Dedifferentiated amniotic fluid mesenchymal stem cell (primary cell): ENCODE measurements around the gene POPDC2.

Experiments
- DNase-seq: peaks from one replicate; pipeline ENCODE4 v3.0.0-alpha.2; 2016; ENCODE audit errors: extremely low spot score

Gene POPDC2

DNA sequence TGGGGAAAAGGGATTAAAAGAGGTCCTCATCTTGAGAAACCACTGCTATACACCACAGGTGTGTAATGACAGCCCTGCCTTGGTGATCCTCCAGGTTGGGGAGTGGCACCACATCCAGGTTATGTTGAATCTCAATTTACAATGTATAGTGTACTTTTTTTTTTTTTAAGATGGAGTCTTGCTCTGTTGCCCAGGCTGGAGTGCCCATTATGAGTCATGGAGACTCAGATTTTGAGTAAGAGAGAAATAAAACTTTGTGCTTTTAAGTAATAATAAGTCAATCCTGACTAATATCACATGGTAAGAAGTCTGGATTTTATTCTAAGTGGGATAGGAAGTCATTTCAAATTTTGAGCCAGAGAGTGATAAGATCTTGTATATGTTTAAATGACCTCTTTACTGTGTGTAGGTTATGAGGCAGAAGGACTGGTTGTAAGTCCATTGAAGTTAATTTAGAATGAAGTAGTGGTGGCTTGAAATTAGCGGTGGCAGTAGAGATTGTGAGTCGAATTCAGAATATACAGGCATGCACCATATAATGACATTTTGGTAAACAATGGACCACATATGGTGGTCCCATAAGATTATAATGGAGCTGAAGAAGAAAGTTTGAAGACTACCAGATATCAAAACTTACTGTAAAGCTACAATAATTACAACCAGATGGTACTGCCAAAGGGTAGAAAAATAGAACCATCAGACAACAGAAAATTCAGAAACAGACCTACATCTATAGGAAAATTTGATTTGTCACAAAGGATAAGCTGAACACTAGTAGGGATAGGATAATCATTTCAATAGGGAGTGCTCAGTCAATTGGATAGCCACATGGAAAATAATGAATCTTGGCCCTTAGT is 20.7 kb downstream of the POPDC2 start:
- no peak for DNase-seq

DNA sequence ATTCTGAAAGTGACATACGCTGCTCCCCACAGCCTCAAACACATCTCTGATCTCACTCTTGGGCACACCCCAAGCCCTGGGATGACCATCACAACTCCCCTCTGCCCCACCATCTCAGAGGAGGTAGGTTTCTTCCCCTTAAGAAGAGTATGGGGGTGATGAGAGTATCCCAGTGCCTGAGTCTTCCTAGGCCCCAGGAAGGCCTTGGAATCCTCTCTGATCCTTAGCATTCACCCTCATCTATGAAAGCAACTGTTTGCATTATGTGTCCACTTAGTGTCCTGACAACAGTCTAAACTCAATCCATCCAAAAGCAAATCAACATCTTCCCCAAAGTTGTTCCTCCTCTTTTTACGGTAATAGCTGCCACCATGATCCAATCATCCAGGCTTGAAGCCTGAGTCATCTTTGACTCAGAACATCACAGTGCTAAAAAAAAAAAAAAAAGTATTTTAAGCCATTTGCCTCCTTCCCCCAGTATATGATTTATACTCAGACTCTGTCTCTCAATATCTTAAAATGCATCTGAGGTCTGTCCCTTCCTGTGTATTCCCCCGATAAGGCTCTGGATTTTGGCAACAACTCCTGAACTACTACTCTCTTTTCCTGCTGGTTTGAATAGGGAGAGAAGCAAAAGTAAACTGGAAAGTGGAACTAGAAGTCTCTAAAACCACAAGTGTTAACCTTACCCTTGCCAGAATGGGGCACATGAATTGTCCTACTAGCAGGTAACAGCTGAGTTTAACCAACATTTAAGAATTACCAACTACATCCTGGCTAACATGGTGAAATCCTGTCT is 22.5 kb downstream of the POPDC2 start:
- DNase-seq, result peak; percentile 55

DNA sequence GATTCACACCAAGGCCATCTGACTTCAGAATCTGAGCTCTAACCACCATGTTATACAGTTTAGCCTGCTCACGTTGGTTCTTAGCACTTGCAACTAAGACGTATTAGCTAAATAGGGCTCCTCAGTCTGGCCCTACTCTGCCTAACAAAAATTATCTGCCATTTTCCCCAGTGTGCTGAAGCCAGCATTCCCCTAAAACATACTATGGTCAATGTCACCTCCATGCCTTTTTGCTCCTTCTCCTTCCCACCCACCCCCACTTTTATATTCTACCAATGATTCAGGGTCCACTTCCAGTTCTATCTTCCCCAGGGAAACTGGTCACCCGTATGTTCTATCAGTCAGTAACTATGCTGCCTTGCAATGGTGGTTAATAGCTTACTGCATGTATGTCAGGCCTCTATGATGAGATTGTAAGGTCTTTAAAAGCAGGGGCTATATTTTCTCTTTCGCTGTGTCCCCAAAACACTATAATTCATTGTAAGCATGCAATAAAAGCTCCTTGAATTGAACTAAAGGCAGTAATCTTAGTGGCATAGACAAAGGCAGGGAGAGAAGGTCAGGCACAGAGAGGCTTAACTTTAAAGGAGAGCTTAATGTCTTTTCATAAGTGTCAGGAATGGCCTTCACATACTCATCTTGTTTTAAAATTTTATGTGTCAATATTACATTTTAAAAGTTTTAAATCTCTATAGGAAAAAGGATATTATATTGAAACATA is 23.3 kb downstream of the POPDC2 start:
- no peak for DNase-seq

DNA sequence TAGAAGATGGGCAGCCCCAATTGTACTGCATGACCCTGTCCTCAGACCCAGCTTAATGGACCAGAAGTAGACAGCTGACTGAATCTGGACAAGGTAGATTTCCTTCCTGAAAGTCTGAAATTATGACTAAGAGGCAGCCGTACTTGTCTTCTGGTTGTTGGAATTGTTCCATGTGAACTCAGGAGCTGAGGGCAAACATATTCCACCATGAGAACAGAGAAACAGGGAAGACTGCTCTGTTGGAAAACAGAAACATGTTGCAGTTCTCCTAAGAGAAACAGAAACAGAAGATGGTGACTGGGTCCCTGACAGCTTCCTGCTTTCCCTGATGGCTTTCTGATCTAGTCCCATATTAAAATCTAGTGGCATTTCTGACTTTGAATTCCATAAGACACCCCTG is 24.1 kb downstream of the POPDC2 start:
- no peak for DNase-seq

DNA sequence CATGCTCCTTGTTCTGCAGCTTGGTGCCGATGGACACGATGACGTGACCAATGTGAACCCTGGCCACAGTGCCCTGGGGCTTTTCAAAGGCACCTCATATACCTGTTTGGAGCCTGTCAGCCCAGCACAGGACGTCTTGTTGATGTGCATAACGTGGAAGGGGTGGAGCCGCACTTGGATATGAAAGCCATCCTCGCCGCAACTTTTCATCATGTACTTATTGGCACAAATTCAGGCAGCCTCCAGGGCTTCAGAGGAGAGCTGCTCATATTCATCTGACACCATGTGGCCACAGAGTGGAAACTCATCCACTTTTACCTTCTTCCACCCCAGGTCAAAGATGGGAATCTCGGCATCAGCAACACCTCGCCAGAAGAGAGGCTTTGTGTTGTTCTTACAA is 24.7 kb downstream of the POPDC2 start:
- DNase-seq, result no peak

DNA sequence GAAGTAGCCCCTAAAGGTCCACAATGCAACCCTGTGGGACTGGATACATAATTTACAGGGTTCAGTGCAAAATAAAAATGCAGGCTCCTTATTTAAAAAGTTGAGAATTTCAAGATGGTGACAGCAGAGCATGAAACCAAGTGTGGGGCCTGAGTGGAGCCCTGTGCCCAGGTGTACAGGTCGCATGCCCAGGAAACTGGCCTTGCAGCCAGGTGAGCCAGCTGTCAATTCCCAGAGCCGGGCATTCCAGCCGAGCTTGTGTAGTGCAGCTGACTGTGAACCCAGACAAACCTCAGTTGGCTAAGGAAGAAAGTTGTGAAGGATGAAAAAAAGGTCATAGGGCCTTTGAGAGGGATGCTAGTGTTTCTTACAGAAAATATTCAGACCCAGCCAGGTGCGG is 27.6 kb downstream of the POPDC2 start:
- no peak for DNase-seq

DNA sequence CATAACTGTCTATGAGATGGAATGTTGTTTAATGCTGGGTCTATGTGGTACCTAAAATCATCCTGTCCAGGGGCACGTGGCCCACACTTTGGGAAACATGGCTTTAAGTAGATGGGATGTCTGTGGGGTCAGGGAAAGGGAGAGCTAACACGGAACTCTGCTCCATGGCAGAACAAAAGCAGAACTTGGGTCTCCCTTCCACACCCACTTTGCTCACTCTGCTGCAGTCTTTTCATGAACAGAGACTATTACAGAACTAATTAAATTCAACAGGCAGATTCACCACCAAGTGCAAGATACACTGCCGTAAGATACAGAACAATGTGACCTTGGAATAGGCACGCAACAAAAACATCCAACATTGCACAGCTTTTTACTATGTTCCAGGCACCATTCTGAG is 28.2 kb downstream of the POPDC2 start:
- no peak for DNase-seq

DNA sequence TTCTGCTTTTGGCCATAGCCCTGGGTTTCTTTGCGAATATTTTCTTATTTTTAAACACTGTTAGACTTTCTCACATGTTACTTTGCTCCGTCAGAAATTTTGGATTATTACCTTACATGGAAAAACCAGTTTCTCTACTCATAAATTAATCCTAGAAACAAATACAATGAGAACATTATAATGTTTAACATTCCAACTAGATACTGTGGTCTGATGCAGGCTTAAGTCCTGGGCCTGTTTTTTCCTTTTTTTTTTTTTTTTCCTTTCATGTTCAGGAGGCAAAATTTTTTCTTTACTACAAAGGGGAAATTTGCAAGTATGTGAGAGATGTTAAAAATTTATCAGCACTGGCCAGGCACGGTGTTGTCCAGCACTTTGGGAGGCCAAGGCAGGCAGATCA is 28.9 kb downstream of the POPDC2 start:
- DNase-seq, result no peak

DNA sequence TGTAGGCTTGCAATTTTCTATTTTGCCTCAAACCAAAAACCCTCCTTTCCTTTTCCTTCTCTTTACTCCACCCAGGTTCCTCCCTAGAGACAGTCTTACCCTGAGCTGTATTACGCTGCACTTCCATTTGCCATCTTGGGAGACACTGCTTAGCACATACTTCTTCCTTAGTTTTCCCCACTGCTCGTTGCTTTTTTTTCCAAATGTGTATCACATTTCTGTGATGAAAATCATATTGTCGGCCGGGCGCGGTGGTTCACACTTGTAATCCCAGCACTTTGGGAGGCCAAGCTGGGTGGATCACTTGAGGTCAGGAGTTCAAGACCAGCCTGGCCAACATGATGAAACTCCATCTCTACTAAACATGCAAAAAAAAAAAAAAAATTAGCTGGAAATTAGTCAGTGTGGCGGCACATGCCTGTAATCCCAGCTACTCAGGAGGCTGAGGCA is 29.5 kb downstream of the POPDC2 start:
- DNase-seq, result no peak

DNA sequence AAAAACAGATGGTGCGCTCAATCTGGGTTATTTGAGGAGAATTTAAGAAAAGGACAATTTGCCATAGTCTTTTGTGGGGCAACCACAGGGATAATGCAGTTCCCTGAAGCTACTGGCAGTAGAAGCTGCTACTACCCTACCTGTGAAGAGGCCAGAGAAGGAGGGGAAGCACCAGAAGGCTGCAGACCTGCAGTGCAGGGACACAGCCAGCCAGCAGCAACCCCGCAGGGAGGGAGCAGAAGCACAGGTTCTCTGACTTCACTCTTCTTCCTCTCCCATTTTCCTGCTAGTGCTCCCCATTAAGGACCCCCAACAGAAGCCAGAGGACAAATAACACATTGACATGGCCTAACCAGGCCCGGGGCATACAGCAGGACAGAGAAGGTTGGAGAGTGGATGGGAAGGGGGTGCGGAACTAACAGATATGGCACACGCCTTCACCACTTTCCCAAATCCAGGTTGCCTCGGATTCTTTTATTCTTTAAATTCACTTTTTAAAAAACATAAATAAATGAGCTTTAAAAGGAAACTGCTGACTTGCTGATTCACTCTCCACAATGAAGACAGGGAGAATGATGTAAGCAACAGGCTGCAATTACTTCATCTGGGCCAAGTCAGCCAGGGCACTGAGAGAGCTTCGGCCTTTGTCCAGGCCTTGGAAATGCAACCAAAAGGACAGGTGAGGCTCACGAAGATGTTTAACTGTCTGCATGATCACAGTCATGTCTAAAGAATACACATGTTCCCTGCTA is 30.1 kb downstream of the POPDC2 start:
- peak; percentile 31 for DNase-seq

DNA sequence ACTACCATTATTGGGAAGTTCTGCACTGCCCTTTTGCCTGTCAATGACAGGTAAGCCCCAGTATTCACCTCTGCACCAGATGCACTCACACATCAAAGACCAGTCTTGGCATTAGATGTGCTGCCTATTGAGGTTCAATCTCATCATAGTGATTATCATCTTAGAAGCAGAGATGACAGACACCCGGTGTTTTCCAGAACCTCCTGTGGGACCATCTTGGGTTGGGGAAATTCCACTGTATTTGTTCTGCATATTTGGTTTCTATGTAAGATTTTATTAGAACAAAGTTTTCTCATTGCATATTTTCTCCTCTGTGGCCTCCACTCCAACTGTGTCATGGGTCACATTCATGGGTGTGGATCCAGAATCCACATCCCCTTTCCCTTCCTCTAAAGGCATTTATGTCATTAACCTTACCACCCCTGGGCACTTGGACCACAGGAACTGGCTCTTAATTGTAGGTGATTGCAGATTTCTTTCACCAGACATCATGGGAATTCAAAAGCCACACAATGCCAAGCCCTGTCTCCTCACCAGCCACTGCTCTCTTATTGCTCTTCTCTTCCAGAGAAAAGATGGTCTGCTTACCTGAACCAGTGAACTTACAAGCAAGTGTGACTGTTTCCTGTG is 31.5 kb downstream of the POPDC2 start:
- no peak for DNase-seq

DNA sequence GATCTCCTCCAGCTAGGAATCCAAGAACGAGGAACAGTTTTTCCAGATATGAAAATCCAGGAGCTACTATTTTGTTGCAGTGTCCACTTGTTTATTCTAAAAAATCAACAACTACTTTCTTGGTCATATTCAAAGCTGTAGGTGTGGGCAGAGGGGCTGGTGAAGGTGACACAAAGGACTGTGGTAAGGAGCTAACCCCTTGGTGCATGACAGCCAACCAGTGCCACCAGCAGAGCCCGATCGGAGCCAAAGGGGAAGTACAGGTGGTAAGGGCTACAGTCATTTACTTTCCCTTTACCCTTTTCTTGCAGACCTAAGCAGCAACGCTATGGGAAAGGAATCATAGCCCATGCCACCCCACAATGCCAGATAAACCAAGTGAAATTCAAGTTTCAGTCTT is 32.0 kb downstream of the POPDC2 start:
- DNase-seq, result no peak

DNA sequence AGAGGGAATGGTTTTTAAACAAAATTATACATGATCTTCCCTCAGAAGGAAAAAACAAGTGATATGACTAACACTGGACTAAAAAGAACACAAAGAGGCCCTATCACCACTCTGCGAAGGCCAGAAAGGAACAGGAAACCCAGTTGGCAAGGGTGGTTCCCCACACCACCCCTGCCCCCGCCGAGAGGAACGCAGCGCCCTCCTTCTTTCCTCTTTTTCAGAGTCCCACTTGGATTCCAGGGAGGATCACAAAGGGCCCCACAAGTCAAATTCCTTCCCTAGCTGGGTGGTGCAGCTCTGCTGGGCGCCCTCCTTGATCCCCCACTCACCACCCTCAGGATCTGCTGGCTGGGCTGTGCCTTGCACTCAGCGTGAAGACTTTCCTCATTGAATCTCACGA is 32.9 kb downstream of the POPDC2 start:
- DNase-seq, result no peak

DNA sequence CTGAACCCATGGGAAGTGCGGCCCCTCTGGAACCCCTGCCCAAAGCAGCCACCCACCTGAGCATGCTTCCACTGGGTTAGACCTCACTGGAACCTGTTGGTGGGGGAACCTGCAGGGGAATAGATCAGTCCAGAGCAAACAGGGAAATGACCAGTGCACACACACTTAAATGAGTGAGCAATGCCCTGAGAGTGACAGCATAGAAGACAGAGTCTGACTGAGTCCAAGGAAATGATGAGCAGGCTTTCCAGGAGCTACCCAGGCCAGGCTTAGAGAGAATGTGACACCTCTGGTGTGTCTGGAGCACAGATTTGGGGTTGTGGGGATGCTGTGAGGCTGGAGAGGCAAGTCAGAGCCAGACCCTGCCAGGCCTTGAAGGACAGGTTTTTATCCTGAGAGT is 34.2 kb downstream of the POPDC2 start:
- no peak for DNase-seq

DNA sequence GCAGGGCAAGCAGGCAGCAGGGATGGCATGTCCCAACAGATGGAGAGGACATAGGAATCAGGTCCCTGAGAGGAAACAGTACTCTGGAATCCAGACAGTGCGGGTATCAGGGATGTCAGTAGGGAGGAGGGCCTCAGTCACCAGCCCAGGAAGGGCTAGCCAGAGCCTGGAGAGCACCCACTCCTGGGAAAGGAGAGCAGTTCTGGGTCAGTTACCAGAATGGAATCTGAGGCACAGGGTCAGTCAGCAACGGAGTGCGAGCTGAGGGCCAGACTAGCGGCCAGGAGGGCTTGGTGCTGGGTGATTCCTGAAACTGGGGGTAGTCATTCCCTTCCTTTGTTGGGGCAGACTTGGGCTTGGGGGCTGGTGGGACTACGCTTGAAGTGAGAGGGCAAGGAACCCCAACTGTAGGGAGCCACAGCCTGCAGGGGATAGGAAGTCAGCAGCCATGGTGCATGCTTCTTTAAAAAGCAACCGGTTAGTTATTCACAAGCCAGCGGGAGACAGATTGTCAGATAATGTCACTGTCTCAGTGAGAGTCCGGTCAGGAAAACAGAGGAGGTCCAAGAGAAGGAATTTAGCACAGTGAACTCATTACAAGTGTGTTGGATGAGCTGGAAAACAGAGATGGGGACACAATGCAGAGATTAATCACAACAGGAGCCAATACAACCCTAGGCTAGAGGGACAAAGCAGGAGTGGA is 34.8 kb downstream of the POPDC2 start:
- DNase-seq, result no peak

DNA sequence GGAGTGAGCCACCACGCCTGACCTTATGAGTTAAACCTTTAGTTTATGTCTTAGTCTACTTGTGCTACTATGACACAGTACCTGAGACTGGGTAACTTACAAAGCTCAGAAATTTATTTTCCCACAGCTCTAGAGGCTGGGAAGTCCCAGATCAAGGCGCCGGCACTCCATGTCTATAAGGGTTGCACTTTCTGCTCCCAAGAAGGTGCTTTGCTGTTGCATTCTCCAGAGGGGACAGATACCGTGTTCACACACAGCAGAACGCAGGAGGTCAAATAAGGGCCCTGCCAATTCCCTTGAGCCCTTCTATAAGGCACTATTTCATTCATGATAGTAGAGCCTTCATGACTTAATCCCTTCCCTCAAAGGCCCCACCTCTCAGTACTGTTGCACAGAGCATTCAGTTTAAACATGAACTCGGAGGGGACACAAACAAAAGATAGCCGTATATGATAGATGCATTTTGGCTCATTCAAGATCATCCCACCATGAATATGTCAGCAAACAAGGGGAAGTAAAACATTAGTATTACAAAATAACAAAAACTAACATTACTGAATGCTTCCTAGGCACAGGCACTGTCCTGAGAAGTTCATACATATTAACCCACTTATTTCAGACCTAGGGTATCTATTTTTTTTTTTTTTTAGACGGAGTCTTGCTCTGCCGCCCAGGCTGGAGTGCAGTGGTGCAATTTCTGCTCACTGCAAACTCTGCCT is 36.2 kb downstream of the POPDC2 start:
- no peak for DNase-seq

DNA sequence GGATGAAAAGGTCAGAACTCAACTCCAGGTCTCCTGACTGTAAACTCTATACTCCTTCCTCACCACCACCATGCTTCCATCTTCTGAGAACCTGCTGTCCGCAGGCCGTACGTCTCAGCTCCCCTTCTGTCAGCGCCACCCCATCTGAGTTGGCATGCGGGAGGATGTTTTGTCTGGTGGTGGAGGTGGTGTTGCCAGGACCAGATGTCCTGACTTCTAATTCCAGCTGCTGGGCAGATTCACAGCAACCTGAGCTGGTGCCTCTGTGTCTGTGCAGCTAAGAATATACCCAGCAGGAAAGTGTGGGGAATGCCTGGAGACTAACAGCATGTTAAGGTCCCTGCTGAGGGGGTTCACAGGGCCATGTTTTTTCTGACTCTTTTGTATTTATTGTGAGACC is 39.5 kb downstream of the POPDC2 start:
- no peak for DNase-seq

DNA sequence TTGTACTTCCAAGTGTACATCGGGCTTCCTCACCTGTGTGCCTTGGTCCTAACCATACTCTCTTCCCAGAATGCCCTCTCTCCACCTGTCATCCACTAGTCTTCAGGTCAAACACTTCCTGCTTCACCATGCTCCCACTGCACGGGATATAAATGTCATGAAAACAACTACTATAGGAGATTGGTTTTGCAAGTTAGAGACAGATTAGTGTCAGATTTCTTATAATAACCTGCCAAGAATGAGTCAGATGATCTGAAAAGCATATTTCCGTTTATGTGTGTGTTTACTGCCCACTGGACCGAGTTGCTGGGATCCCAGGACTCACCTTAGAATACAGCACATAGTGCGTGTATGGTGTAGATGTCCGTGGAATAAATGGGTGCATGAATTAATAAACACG is 41.3 kb downstream of the POPDC2 start:
- no peak for DNase-seq

DNA sequence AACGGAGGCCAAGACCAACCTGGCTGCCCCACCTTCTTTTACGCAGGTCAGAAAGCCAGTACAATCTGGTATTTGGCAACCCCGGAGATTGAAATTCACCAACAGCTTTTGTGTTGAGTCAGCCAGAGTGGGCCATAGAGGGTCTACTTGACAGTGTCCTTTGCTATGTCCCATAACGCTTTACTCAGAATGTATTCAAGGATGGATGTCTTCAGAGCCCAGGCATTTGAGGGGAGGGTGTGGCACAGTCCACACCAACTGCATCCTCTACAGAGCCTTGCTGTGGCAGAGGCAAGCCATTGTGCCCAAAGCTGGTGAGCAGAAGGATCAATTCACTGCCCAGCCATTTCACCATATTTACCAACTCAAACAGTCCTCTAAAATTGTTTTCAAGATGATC is 44.3 kb downstream of the POPDC2 start:
- DNase-seq, result no peak

DNA sequence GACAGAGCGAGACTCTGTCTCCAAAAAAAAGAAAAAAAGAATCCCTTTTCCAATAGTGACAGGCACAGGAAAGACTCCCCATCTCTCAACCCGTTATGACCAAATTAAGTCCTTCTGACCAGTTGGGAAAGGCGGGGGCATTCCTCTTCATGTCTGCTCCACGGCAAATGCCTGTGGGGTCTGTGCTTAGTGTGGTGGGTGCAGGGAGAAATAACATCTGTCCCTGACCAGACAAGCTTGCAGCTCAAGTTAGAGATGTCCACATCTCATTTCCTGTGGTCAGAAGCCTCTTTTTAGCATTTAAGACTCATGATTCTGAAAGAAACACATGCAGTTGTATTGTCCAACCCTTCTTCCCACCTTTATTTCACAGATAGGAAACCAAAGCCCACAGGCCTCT is 46.5 kb downstream of the POPDC2 start:
- DNase-seq, result no peak
